Upper lobe of left lung (tissue), 6 donors: ENCODE measurements around the gene MAMLD1. TPM values are rescaled to one million over a fixed set of nuclear protein-coding genes. Genes with fewer than 3 reads are reported as not detected.

Source experiments
- ATAC-seq, 2 donors: fragments of 200-7000 bp; cut with Tn5 transposase; one replicate each; pipeline ENCODE4 v1.9.1; 2022; ENCODE audit warnings: mild to moderate bottlenecking in 2 of 2, moderate library complexity in 2 of 2; ENCODE audit not compliant: low FRiP score in 2 of 2
- DNase-seq, 2 donors: peaks; one replicate each; pipeline ENCODE4 v3.0.0-alpha.2; 2019 to 2020
- H3K27ac ChIP-seq, 4 donors: fragments of 200-600 bp; sonication (generic); one replicate each; pipeline ENCODE4 v1.5.1; 2016 to 2019
- H3K27me3 ChIP-seq, 4 donors: fragments of 200-600 bp; sonication (generic); one replicate each; pipeline ENCODE4 v1.5.1; 2017 to 2019
- H3K36me3 ChIP-seq, 4 donors: fragments of 200-600 bp; sonication (generic); one replicate each; pipeline ENCODE4 v1.5.1; 2016 to 2019
- H3K4me1 ChIP-seq, 4 donors: fragments of 200-600 bp; sonication (generic); one replicate each; pipeline ENCODE4 v1.5.1; 2018 to 2019
- H3K4me3 ChIP-seq, 4 donors: fragments of 200-600 bp; sonication (generic); one replicate each; pipeline ENCODE4 v1.5.1; 2017 to 2019; ENCODE audit warnings: mild to moderate bottlenecking in 2 of 4, moderate library complexity in 1 of 4
- H3K9me3 ChIP-seq, 4 donors: fragments of 200-600 bp; sonication (generic); one replicate each; pipeline ENCODE4 v1.5.1; 2018 to 2019
- EP300 ChIP-seq, 4 donors: sonication (generic); formaldehyde crosslinking; IDR thresholded peaks; one replicate each; pipeline ENCODE4 v1.5.1; 2017; ENCODE audit warnings: antibody characterized with exemption in 4 of 4, control low read depth in 2 of 4
- POLR2A ChIP-seq, 4 donors: fragments of 450-650 bp; IDR thresholded peaks; one replicate each; pipeline ENCODE4 v1.5.1; 2016 to 2017; ENCODE audit warnings: antibody characterized with exemption in 4 of 4, mild to moderate bottlenecking in 2 of 4
- POLR2AphosphoS5 ChIP-seq, 2 donors: sonication (generic); formaldehyde crosslinking; IDR thresholded peaks; one replicate each; pipeline ENCODE4 v1.5.1; 2017; ENCODE audit warnings: antibody characterized with exemption in 2 of 2
- WGBS, 2 donors: methylation state at CpG; one replicate each; pipeline ENCODE4 v1.1.5; 2017 to 2018; 5-methylcytosine and 5-hydroxymethylcytosine counted together
- total RNA-seq, 6 donors: library from RNA; depleted of rRNA in 4 of 6; stranded (reverse); fragments of >200 nt in 4 of 6; gene quantifications; one replicate each; pipeline versions ENCODE4 v1.1.0 to v1.2.1, GENCODE V29; 2016 to 2021
- TF ChIP-seq, protein P1 (sequence below), 6 experiments: fragments of 450-650 bp in 4 of 6; fragments of 200-600 bp in 2 of 6; sonication (generic) in 2 of 6; IDR thresholded peaks; one replicate each; pipeline ENCODE4 v1.5.1; 2016 to 2019; ENCODE audit warnings: antibody characterized with exemption in 6 of 6
- donor health status: DM: no; HTN: no; CAD: no; lungs with moderate emphysema.
- donor health status: DM: no; HTN: yes; CAD: no; lungs with severe emphysema.

MAMLD1 gene
- total RNA-seq, 6 donors from 2014 or later = 1.1 to 7.8 (median 3.7) TPM

DNA sequence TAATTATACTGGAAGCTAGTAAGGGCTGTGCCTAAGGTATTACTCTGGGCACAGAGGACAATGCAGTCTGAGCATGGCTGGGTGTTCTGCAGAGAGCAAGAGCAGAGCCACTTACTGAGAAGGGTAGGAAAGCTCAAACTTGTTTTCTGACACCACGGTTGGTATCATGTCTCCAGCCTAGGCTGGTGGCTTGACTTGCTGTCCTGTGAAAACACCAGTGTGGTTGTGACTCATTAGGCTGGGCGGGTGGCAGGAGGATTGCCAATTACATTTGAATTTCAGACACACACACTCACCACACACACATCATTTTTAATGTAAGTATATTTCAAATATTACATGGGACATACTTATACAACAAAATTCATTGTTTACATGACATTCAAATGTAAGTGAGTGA lies 185.6 kb downstream of the MAMLD1 start:
- ATAC-seq = no peak
- Histone ChIP-seq H3K4me3 (no peak overlapping the region), H3K9me3 (no peaks in the 10 kb centered on the region), H3K36me3 (no peaks in the 10 kb centered on the region), H3K4me1 (peaks cover 7 to 21% (median 15%) of the 10 kb centered on the region in 4 donors), H3K27me3 (no peaks in the 10 kb centered on the region), H3K27ac (peak overlapping the region in 2 of 4 donors; percentile 78 to 86)
- 61 to 68% methylated on average over 2 of the region's 2 CpGs for WGBS, 2 donors
- no peak for DNase-seq
- TF ChIP-seq, protein P1, sequence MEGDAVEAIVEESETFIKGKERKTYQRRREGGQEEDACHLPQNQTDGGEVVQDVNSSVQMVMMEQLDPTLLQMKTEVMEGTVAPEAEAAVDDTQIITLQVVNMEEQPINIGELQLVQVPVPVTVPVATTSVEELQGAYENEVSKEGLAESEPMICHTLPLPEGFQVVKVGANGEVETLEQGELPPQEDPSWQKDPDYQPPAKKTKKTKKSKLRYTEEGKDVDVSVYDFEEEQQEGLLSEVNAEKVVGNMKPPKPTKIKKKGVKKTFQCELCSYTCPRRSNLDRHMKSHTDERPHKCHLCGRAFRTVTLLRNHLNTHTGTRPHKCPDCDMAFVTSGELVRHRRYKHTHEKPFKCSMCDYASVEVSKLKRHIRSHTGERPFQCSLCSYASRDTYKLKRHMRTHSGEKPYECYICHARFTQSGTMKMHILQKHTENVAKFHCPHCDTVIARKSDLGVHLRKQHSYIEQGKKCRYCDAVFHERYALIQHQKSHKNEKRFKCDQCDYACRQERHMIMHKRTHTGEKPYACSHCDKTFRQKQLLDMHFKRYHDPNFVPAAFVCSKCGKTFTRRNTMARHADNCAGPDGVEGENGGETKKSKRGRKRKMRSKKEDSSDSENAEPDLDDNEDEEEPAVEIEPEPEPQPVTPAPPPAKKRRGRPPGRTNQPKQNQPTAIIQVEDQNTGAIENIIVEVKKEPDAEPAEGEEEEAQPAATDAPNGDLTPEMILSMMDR (IDR thresholded peaks at IDR 0.05) = no peak

DNA sequence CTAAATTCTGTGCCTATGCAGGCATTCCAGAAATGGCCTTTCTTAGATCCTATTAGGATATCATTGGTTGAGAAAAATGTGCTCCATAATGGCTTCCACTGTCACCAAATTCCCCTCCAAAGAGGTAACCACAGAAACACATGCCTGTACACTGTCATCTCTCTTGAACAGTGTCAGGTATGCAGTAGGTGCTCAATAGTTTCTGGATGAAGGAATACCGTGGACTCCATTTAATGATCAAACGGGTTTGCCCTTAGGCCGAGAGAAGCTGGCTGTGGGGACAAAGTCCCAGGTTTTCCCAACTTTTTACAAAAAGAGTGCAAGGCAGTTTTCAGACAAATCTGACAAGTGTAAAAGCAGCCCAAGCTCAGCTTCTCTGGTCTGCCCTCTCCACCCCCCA lies 188.8 kb downstream of the MAMLD1 start:
- no peak for TF ChIP-seq POLR2A (IDR thresholded peaks at IDR 0.05)
- TF ChIP-seq EP300 (IDR thresholded peaks at IDR 0.05) = no peak
- no peak for TF ChIP-seq POLR2AphosphoS5 (IDR thresholded peaks at IDR 0.05)
- TF ChIP-seq, protein P1 (IDR thresholded peaks at IDR 0.05) = no peak
- 82% methylated on average over 3 of the region's 3 CpGs; no CpG with 5 or more reads in 1 of the 2 donors for WGBS, 2 donors
- no peaks in the 10 kb centered on the region for H3K9me3 ChIP-seq
- H3K27me3 ChIP-seq = no peaks in the 10 kb centered on the region
- ATAC-seq = no peak
- peaks cover 3 to 10% (median 9%) of the 10 kb centered on the region in 4 donors for H3K4me1 ChIP-seq
- H3K27ac ChIP-seq = no peak overlapping the region
- no peaks in the 10 kb centered on the region for H3K36me3 ChIP-seq
- no peak for DNase-seq
- no peak overlapping the region for H3K4me3 ChIP-seq

DNA sequence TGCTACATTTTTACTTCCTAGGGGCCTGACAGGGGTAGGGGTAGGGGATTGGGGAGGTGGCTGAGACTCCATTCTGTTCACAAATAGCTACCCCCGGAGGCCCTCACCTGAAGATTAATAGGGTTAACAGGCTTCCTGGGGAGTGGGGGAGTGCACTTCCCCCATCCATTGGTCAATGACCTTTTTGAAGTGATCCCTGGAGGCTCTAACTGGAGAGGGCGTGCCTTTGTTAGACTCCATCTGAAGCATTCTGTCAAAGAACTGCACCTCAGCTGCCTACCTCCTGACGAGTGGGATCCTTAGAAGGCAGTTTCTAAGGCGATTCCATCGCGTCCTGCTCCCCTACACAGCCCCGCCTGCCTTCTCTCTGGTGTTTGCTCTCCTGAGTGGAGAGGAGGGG lies 195.3 kb downstream of the MAMLD1 start:
- no peak for ATAC-seq
- H3K4me1 ChIP-seq = no peaks in the 10 kb centered on the region
- H3K27ac ChIP-seq = no peak overlapping the region
- DNase-seq = no peak
- no peak for TF ChIP-seq EP300 (IDR thresholded peaks at IDR 0.05)
- TF ChIP-seq POLR2AphosphoS5 (IDR thresholded peaks at IDR 0.05) = no peak
- TF ChIP-seq, protein P1 (IDR thresholded peaks at IDR 0.05) = no peak
- TF ChIP-seq POLR2A (IDR thresholded peaks at IDR 0.05) = no peak
- no peak overlapping the region for H3K4me3 ChIP-seq
- H3K36me3 ChIP-seq = no peaks in the 10 kb centered on the region
- H3K9me3 ChIP-seq = no peaks in the 10 kb centered on the region
- 39 to 50% methylated on average over 1 to 7 of the region's 7 CpGs for WGBS, 2 donors
- H3K27me3 ChIP-seq = no peaks in the 10 kb centered on the region

Other genes with a start within 250 kb of the MAMLD1 start
- 10 to 100 TPM in 5 of 6 donors, 1 to 10 TPM in 1; 5.1 to 30.6 (median 20.6) TPM for gene MTM1, start 205.3 kb downstream of the MAMLD1 start, total RNA-seq